G401.6 (cell line): Measurements from ENCODE around the gene C21orf91.

Experiments
- FAIRE-seq: peaks from 2 replicates; lab custom pipeline; 2012; peaks lifted over from hg19 to GRCh38; lab: Jason Lieb, UNC

The C21orf91 gene

GRCh38 chr21:17819114-17819876 lies at the start of gene C21orf91:
C21orf91 (minus strand) TSS chr21:17819356; CDS start chr21:17818318, 1,038 bp downstream.
- no peak for FAIRE-seq

- FAIRE-seq = no peak
Observed at GRCh38 chr21:17866590-17866989, 47.4 kb upstream of the C21orf91 start.

- no peak for FAIRE-seq
Observed at GRCh38 chr21:17859661-17860060, 40.5 kb upstream of the C21orf91 start.

GRCh38 chr21:17858747-17859146 lies 39.6 kb upstream of the C21orf91 start:
- no peak for FAIRE-seq

- no peak for FAIRE-seq
Observed at GRCh38 chr21:17854745-17855144, 35.6 kb upstream of the C21orf91 start.

GRCh38 chr21:17853393-17854275 lies 34.5 kb upstream of the C21orf91 start:
- no peak for FAIRE-seq

GRCh38 chr21:17848228-17848627 lies 29.1 kb upstream of the C21orf91 start:
- FAIRE-seq = no peak

GRCh38 chr21:17841103-17841502 lies 21.9 kb upstream of the C21orf91 start:
- FAIRE-seq = no peak

GRCh38 chr21:17834639-17835354 lies 15.6 kb upstream of the C21orf91 start:
- no peak for FAIRE-seq

- no peak for FAIRE-seq
Observed at GRCh38 chr21:17829472-17829871, 10.3 kb upstream of the C21orf91 start.

GRCh38 chr21:17828223-17828622 lies 9.1 kb upstream of the C21orf91 start:
- no peak for FAIRE-seq

GRCh38 chr21:17823846-17824245 lies 4.7 kb upstream of the C21orf91 start:
- no peak for FAIRE-seq

GRCh38 chr21:17821121-17821520 lies 2.0 kb upstream of the C21orf91 start:
- FAIRE-seq = no peak

GRCh38 chr21:17819877-17820229 lies 697 bp upstream of the C21orf91 start:
- FAIRE-seq = no peak

GRCh38 chr21:17818186-17819113 lies 706 bp downstream of the C21orf91 start:
- FAIRE-seq = no peak

- no peak for FAIRE-seq
Observed at GRCh38 chr21:17813353-17813752, 5.8 kb downstream of the C21orf91 start.

GRCh38 chr21:17805966-17806365 lies 13.2 kb downstream of the C21orf91 start:
- FAIRE-seq = no peak

GRCh38 chr21:17803536-17803935 lies 15.6 kb downstream of the C21orf91 start:
- FAIRE-seq = no peak

GRCh38 chr21:17802572-17802971 lies 16.6 kb downstream of the C21orf91 start:
- FAIRE-seq = no peak

- FAIRE-seq = no peak
Observed at GRCh38 chr21:17799414-17800164, 19.6 kb downstream of the C21orf91 start.

- FAIRE-seq = no peak
Observed at GRCh38 chr21:17798796-17799195, 20.4 kb downstream of the C21orf91 start.
